ENCODE results near the gene FLVCR2.
"Not testable (repeated sequence)": the region's sequence is repeated elsewhere in the genome, so short reads cannot be mapped to it uniquely, and the experiment has no call there.

Gene FLVCR2

GRCh38 chr14:75685910-75686309 is 107.5 kb downstream of the FLVCR2 start:
- no peak overlapping the region for H3K4me3 Mint-ChIP-seq

GRCh38 chr14:75689012-75689411 is 110.6 kb downstream of the FLVCR2 start:
- H3K27me3 Mint-ChIP-seq (ENCODE audit: low read depth, poor library complexity): peaks cover 3% of the 10 kb centered on the region
- no peak overlapping the region for H3K4me3 Mint-ChIP-seq
- DNase-seq: no peak
- H3K4me1 Mint-ChIP-seq: no peaks in the 10 kb centered on the region
- H3K9me3 Mint-ChIP-seq: peaks cover 4% of the 10 kb centered on the region
- TF ChIP-seq CTCF (IDR thresholded peaks at IDR 0.05): no peak
- peaks cover 78% of the 10 kb centered on the region for H3K36me3 Mint-ChIP-seq (ENCODE audit: low read depth)
- no peak overlapping the region for H3K27ac Mint-ChIP-seq

More at GRCh38 chr14:75685910-75686309, 107.5 kb downstream of the FLVCR2 start:
- H3K9me3 Mint-ChIP-seq: no peaks in the 10 kb centered on the region
- peaks cover 3% of the 10 kb centered on the region for H3K27me3 Mint-ChIP-seq (ENCODE audit: low read depth, poor library complexity)
- H3K4me1 Mint-ChIP-seq: no peaks in the 10 kb centered on the region
- peaks cover 74% of the 10 kb centered on the region for H3K36me3 Mint-ChIP-seq (ENCODE audit: low read depth)
- no peak overlapping the region for H3K27ac Mint-ChIP-seq
- no peak for TF ChIP-seq CTCF (IDR thresholded peaks at IDR 0.05)
- DNase-seq: no peak

DNA sequence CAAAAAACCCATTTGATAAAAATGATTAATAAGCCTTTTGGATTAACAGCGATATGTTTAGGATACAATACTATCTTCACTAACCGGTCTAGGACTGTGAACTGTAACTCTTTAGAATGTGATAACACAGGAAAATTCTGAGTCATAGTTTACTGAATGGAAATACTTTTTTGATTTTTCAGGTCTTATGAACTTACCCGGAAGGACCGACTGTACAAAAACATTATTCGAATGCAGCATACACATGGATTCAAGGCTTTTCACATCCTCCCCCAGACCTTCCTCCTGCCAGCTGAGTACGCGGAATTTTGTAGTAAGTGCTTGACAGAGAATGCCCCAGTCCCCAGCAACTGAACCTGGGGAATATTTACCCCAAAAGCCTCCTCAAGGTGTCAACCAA is 111.6 kb downstream of the FLVCR2 start:
- Mint-ChIP-seq H3K36me3 (ENCODE audit: low read depth) (peaks cover 80% of the 10 kb centered on the region), H3K27ac (no peak overlapping the region), H3K9me3 (peaks cover 9% of the 10 kb centered on the region), H3K27me3 (ENCODE audit: low read depth, poor library complexity) (peaks cover 3% of the 10 kb centered on the region), H3K4me1 (no peaks in the 10 kb centered on the region), H3K4me3 (no peak overlapping the region)
- DNase-seq: no peak
- TF ChIP-seq CTCF (IDR thresholded peaks at IDR 0.05): no peak

DNA sequence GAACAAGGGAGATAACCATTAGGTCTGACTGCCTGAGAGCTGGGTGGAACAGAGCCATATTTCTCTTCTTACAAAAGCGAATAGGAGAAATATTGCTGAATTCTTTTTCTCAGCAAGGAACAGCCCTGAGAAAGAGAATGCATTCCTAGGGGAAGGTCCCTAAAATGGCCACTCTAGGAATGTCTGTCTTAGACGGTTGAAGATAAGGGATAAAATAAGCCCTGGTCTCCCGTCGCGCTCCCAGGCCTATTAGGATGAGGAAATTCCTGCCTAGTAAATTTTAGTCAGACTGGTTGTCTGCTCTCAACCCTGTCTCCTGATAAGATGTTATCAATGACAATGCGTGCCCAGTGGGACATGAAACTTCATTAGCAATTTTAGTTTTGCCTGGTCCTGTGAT is 116.6 kb downstream of the FLVCR2 start:
- not testable (repeated sequence) for DNase-seq; H3K4me1 Mint-ChIP-seq; H3K4me3 Mint-ChIP-seq; H3K27me3 Mint-ChIP-seq (ENCODE audit: low read depth, poor library complexity); H3K27ac Mint-ChIP-seq
- Mint-ChIP-seq H3K36me3 (ENCODE audit: low read depth) (peaks cover 89% of the 10 kb centered on the region), H3K9me3 (peaks cover 13% of the 10 kb centered on the region)

DNA sequence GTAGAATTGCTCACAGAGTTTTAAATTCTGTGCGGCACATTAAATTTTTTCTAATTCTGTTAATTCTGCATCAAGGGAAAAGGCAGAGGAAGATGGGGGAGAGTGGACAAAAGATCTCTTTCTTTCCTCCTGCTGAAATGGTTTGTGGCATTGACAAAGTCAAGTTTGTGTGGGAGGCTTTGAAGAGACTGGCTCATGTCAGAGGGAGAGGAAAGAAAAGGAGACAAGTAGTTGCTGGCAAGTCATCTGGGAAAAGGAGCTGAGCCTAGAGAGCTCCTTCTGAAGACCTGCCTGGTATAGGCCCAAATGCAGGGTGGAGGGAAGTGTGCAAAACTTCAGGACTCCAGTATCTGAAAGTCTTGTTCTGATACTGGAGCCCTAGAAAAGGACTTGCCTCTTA is 119.0 kb downstream of the FLVCR2 start:
- no peak for TF ChIP-seq CTCF (IDR thresholded peaks at IDR 0.05)
- Mint-ChIP-seq H3K27ac (peak overlapping the region; percentile 50), H3K36me3 (ENCODE audit: low read depth) (peaks cover 90% of the 10 kb centered on the region)

More for the DNA sequence above, 119.0 kb downstream of the FLVCR2 start:
- Mint-ChIP-seq H3K4me1 (no peaks in the 10 kb centered on the region), H3K27me3 (ENCODE audit: low read depth, poor library complexity) (no peaks in the 10 kb centered on the region), H3K9me3 (peaks cover 18% of the 10 kb centered on the region), H3K4me3 (no peak overlapping the region)
- no peak for DNase-seq

Data from nephron progenitor cell (in vitro differentiated cells).